GM19035 (cell line): ENCODE measurements around the gene ISLR2.

ENCODE experiments used
- ATAC-seq: cut with Tn5 transposase; IDR thresholded peaks from one replicate; pipeline ENCODE4 v1.9.1; 2021; ENCODE audit not compliant: unreplicated experiment

Gene ISLR2

GRCh38 chr15:74128785-74129585 is 1.4 kb upstream of the ISLR2 start:
- ATAC-seq, result no peak

GRCh38 chr15:74129586-74130154 is 716 bp upstream of the ISLR2 start:
- no peak for ATAC-seq

- no peak for ATAC-seq
Measured at GRCh38 chr15:74130849-74131627, 652 bp downstream of the ISLR2 start.

GRCh38 chr15:74131628-74132413 is 1.4 kb downstream of the ISLR2 start:
- no peak for ATAC-seq

- no peak for ATAC-seq
Measured at GRCh38 chr15:74132681-74133651, 2.6 kb downstream of the ISLR2 start.

GRCh38 chr15:74133694-74134386 is 3.5 kb downstream of the ISLR2 start:
- ATAC-seq, result no peak

- no peak for ATAC-seq
Measured at GRCh38 chr15:74134387-74135027, 4.1 kb downstream of the ISLR2 start.

GRCh38 chr15:74135041-74135565 is 4.7 kb downstream of the ISLR2 start:
- ATAC-seq, result no peak

- no peak for ATAC-seq
Measured at GRCh38 chr15:74136540-74136813, 6.1 kb downstream of the ISLR2 start.

GRCh38 chr15:74136814-74137536 is 6.6 kb downstream of the ISLR2 start:
- ATAC-seq, result no peak

- ATAC-seq, result no peak
Measured at GRCh38 chr15:74137537-74137894, 7.1 kb downstream of the ISLR2 start.

- ATAC-seq, result no peak
Measured at GRCh38 chr15:74138642-74139041, 8.3 kb downstream of the ISLR2 start.

- no peak for ATAC-seq
Measured at GRCh38 chr15:74141591-74141990, 11.2 kb downstream of the ISLR2 start.

GRCh38 chr15:74144153-74144775 is 13.9 kb downstream of the ISLR2 start:
- ATAC-seq, result no peak

GRCh38 chr15:74146277-74146800 is 16.0 kb downstream of the ISLR2 start:
- no peak for ATAC-seq

GRCh38 chr15:74147051-74147450 is 16.7 kb downstream of the ISLR2 start:
- no peak for ATAC-seq

GRCh38 chr15:74155766-74156417 is 25.5 kb downstream of the ISLR2 start:
- no peak for ATAC-seq
